GM12874 (cell line): ENCODE results near the gene ZNF185.

Experiments
- CTCF ChIP-seq: IDR thresholded peaks from 2 replicates; pipeline ENCODE4 v1.5.1; 2011; ENCODE audit warnings: low read depth, mild to moderate bottlenecking, control low read depth, low read length, moderate library complexity; ENCODE audit not compliant: insufficient read depth

The ZNF185 gene

GRCh38 chrX:152869972-152870371 lies 27.9 kb upstream of the ZNF185 start:
- TF ChIP-seq CTCF: no peak

- no peak for TF ChIP-seq CTCF
These were observed 26.6 kb upstream of the ZNF185 start for GRCh38 chrX:152871260-152871659.

- no peak for TF ChIP-seq CTCF
These were observed 25.3 kb upstream of the ZNF185 start for GRCh38 chrX:152872522-152872921.

GRCh38 chrX:152873361-152873760 lies 24.5 kb upstream of the ZNF185 start:
- TF ChIP-seq CTCF: no peak

GRCh38 chrX:152876931-152877840 lies 20.7 kb upstream of the ZNF185 start:
- no peak for TF ChIP-seq CTCF

GRCh38 chrX:152878976-152879755 lies 18.7 kb upstream of the ZNF185 start:
- TF ChIP-seq CTCF: no peak

GRCh38 chrX:152881289-152881688 lies 16.6 kb upstream of the ZNF185 start:
- no peak for TF ChIP-seq CTCF
